Gastroesophageal sphincter (tissue), 4 donors: Measurements from ENCODE around the gene RPS6KA4. TPM values are rescaled to one million over a fixed set of nuclear protein-coding genes. Genes with fewer than 3 reads are reported as not detected.
"Not testable (repeated sequence)": the region's sequence is repeated elsewhere in the genome, so short reads cannot be mapped to it uniquely, and the experiment has no call there.

Experiments used
- ATAC-seq: fragments of 150-250 bp; one replicate; pipeline ENCODE4 v1.9.1; 2016; ENCODE audit warnings: mild to moderate bottlenecking, moderate library complexity
- H3K27ac ChIP-seq, 4 donors: fragments of 200-600 bp; sonication (generic) in 3 of 4; 1 replicate in 3 of 4; 2 replicates in 1 of 4; pipeline ENCODE4 v1.5.1; 2016 to 2019
- H3K27me3 ChIP-seq: fragments of 200-600 bp; sonication (generic); one replicate; pipeline ENCODE4 v1.5.1; 2019
- H3K36me3 ChIP-seq, 2 donors: fragments of 200-600 bp; sonication (generic); one replicate each; pipeline ENCODE4 v1.5.1; 2019; ENCODE audit warnings: control low read depth in 1 of 2
- H3K4me1 ChIP-seq, 3 donors: fragments of 200-600 bp; sonication (generic); 1 replicate in 2 of 3; 2 replicates in 1 of 3; pipeline ENCODE4 v1.5.1; 2016 to 2019; ENCODE audit warnings: control low read depth in 2 of 3
- H3K4me3 ChIP-seq, 2 donors: fragments of 200-600 bp; sonication (generic); one replicate each; pipeline ENCODE4 v1.5.1; 2019; ENCODE audit warnings: mild to moderate bottlenecking in 1 of 2, moderate library complexity in 1 of 2
- H3K9me3 ChIP-seq, 3 donors: fragments of 200-600 bp; sonication (generic); one replicate each; pipeline ENCODE4 v1.5.1; 2017 to 2019; ENCODE audit warnings: control low read depth in 2 of 3
- CTCF ChIP-seq, 4 experiments: fragments of 200-600 bp in 2 of 4; fragments of 450-650 bp in 2 of 4; sonication (generic) in 1 of 4; IDR thresholded peaks; one replicate each; pipeline ENCODE4 v1.5.1; 2017 to 2019; ENCODE audit warnings: antibody characterized with exemption in 4 of 4, mild to moderate bottlenecking in 2 of 4, moderate library complexity in 2 of 4
- EP300 ChIP-seq: sonication (generic); formaldehyde crosslinking; IDR thresholded peaks from one replicate; pipeline ENCODE4 v1.6.1; 2017; ENCODE audit warnings: antibody characterized with exemption, mild to moderate bottlenecking
- POLR2A ChIP-seq, 2 donors: fragments of 450-650 bp; IDR thresholded peaks; one replicate each; pipeline ENCODE4 v1.6.1; 2017; ENCODE audit warnings: antibody characterized with exemption in 2 of 2, mild to moderate bottlenecking in 2 of 2, moderate library complexity in 1 of 2
- POLR2AphosphoS5 ChIP-seq: sonication (generic); formaldehyde crosslinking; IDR thresholded peaks from one replicate; pipeline ENCODE4 v1.6.1; 2017; ENCODE audit warnings: antibody characterized with exemption
- WGBS, 2 donors: methylation state at CpG; one replicate each; pipeline ENCODE4 v1.1.5; 2018; ENCODE audit warnings: low coverage in 1 of 2; 5-methylcytosine and 5-hydroxymethylcytosine counted together
- total RNA-seq, 4 donors: library from RNA; depleted of rRNA; stranded (reverse); fragments of >200 nt; gene quantifications; one replicate each; pipeline ENCODE4 v1.1.0, GENCODE V29; 2016

RPS6KA4 gene
- total RNA-seq, 4 donors from 2014 or later, result 21.2 to 44.2 (median 28.3) TPM

- Histone ChIP-seq H3K27me3 (no peaks in the 10 kb centered on the region), H3K9me3 (no peaks in the 10 kb centered on the region), H3K36me3 (peaks cover 0 to 34% of the 10 kb centered on the region in 2 donors), H3K4me3 (no peak overlapping the region), H3K4me1 (peaks cover 0 to 59% (median 14%) of the 10 kb centered on the region in 3 donors), H3K27ac (peak overlapping the region in 3 of 4 donors; percentile 66 to 73 (median 71))
- ATAC-seq, result no peak
- TF ChIP-seq POLR2A (IDR thresholded peaks at IDR 0.05) (no peak), EP300 (no peak), CTCF (IDR thresholded peaks at IDR 0.05) (no peak), POLR2AphosphoS5 (no peak)
- WGBS, 2 donors, result 67 to 100% methylated on average over 1 to 7 of the region's 24 CpGs
Observed at GRCh38 chr11:64314805-64315561, 44.0 kb upstream of the RPS6KA4 start.

- Histone ChIP-seq H3K36me3 (peaks cover 0 to 43% of the 10 kb centered on the region in 2 donors), H3K4me1 (peaks cover 0 to 59% (median 14%) of the 10 kb centered on the region in 3 donors), H3K4me3 (peak overlapping the region in 1 of 2 donors; percentile 89), H3K27ac (peak overlapping the region in 3 of 4 donors; percentile 95 to 97 (median 96))
- WGBS, 2 donors, result 73% methylated on average over 4 of the region's 25 CpGs; no CpG with 5 or more reads in 1 of the 2 donors
- H3K27me3 ChIP-seq, ATAC-seq, H3K9me3 ChIP-seq: not testable (repeated sequence)
Observed at GRCh38 chr11:64315667-64316526, 43.1 kb upstream of the RPS6KA4 start.

- Histone ChIP-seq H3K36me3 (peaks cover 0 to 52% of the 10 kb centered on the region in 2 donors), H3K4me3 (peak overlapping the region; percentile 44 to 89), H3K27me3 (no peaks in the 10 kb centered on the region), H3K9me3 (no peaks in the 10 kb centered on the region), H3K4me1 (peaks cover 0 to 59% (median 14%) of the 10 kb centered on the region in 3 donors), H3K27ac (peak overlapping the region; percentile 78 to 97 (median 96))
- ATAC-seq, result no peak
- WGBS, 2 donors, result 14 to 26% methylated on average over 6 to 8 of the region's 32 CpGs
- TF ChIP-seq EP300 (no peak), POLR2AphosphoS5 (no peak), CTCF (IDR thresholded peaks at IDR 0.05) (no peak), POLR2A (IDR thresholded peaks at IDR 0.05) (no peak)
Observed at GRCh38 chr11:64316672-64317324, 42.2 kb upstream of the RPS6KA4 start.

GRCh38 chr11:64317325-64317960 is 41.5 kb upstream of the RPS6KA4 start, which contains the start of gene TRMT112:
TSS of gene TRMT112 (minus strand) at chr11:64317559. CDS start at chr11:64317526, 33 bp downstream.
- TF ChIP-seq POLR2AphosphoS5, result peak; percentile 95
- no peak for TF ChIP-seq EP300
- peak; percentile 80 to 84 for TF ChIP-seq POLR2A (IDR thresholded peaks at IDR 0.05)
- Histone ChIP-seq H3K9me3 (no peaks in the 10 kb centered on the region), H3K4me1 (peaks cover 0 to 56% (median 14%) of the 10 kb centered on the region in 3 donors), H3K27me3 (no peaks in the 10 kb centered on the region), H3K36me3 (peaks cover 0 to 58% of the 10 kb centered on the region in 2 donors), H3K27ac (peak within 1 kb of the TSS; percentile 78 to 97 (median 96)), H3K4me3 (peak within 1 kb of the TSS; percentile 44 to 89)
- 0 to 2% methylated on average over 1 to 11 of the region's 43 CpGs for WGBS, 2 donors
- ATAC-seq, result peak; percentile 89

- peak within 1 kb of the TSS; percentile 44 to 89 for H3K4me3 ChIP-seq
- 0% methylated on average over 6 to 15 of the region's 61 CpGs for WGBS, 2 donors
- ATAC-seq, result peak; percentile 93
- peaks cover 0 to 49% (median 14%) of the 10 kb centered on the region in 3 donors for H3K4me1 ChIP-seq
- TF ChIP-seq EP300 (no peak), POLR2AphosphoS5 (peak; percentile 87), CTCF (IDR thresholded peaks at IDR 0.05) (peak in 3 of 4 experiments; percentile 42 to 74 (median 49)), POLR2A (IDR thresholded peaks at IDR 0.05) (peak; percentile 83 to 86)
- H3K27ac ChIP-seq, result peak within 1 kb of the TSS; percentile 78 to 97 (median 96)
- H3K27me3 ChIP-seq, result no peaks in the 10 kb centered on the region
- no peaks in the 10 kb centered on the region for H3K9me3 ChIP-seq
- peaks cover 0 to 65% of the 10 kb centered on the region in 2 donors for H3K36me3 ChIP-seq
Observed at GRCh38 chr11:64317961-64318765, 40.8 kb upstream of the RPS6KA4 start, which contains the start of gene PRDX5. TSS of gene PRDX5 (plus strand) at chr11:64318121. CDS start at chr11:64318216, 95 bp downstream.
